Suprapubic skin (tissue), 4 donors: ENCODE results near the gene ASCC1. TPM values are rescaled to one million over a fixed set of nuclear protein-coding genes. Genes with fewer than 3 reads are reported as not detected.

Experiments used
- DNase-seq, 2 donors: peaks; one replicate each; pipeline ENCODE4 v3.0.0-alpha.2; 2019; ENCODE audit warnings: low spot score in 2 of 2
- H3K27ac ChIP-seq: fragments of 200-600 bp; sonication (generic); one replicate; pipeline ENCODE4 v1.5.1; 2019
- H3K27me3 ChIP-seq: fragments of 200-600 bp; sonication (generic); one replicate; pipeline ENCODE4 v1.5.1; 2019
- H3K36me3 ChIP-seq: fragments of 200-600 bp; sonication (generic); one replicate; pipeline ENCODE4 v1.5.1; 2019
- H3K4me1 ChIP-seq: fragments of 200-600 bp; sonication (generic); one replicate; pipeline ENCODE4 v1.5.1; 2019
- H3K4me3 ChIP-seq: fragments of 200-600 bp; sonication (generic); one replicate; pipeline ENCODE4 v1.5.1; 2019; ENCODE audit warnings: mild to moderate bottlenecking
- H3K9me3 ChIP-seq: fragments of 200-600 bp; sonication (generic); one replicate; pipeline ENCODE4 v1.5.1; 2019
- EP300 ChIP-seq: sonication (generic); formaldehyde crosslinking; IDR thresholded peaks from one replicate; pipeline ENCODE4 v1.6.1; 2017; ENCODE audit warnings: antibody characterized with exemption
- POLR2A ChIP-seq, 2 donors: fragments of 450-650 bp; IDR thresholded peaks; one replicate each; pipeline ENCODE4 v1.6.1; 2017; ENCODE audit warnings: antibody characterized with exemption in 2 of 2, mild to moderate bottlenecking in 2 of 2, moderate library complexity in 2 of 2
- POLR2AphosphoS5 ChIP-seq, 3 donors: sonication (generic); formaldehyde crosslinking; IDR thresholded peaks; one replicate each; pipeline ENCODE4 v1.6.1; 2017; ENCODE audit warnings: antibody characterized with exemption in 3 of 3
- whole genome bisulfite sequencing: methylation state at CpG from one replicate; pipeline ENCODE4 v1.1.5; 2018; 5-methylcytosine and 5-hydroxymethylcytosine counted together
- total RNA-seq, 4 donors: library from RNA; depleted of rRNA; stranded (reverse); fragments of >200 nt; gene quantifications; one replicate each; pipeline ENCODE4 v1.1.0, GENCODE V29; 2016
- TF ChIP-seq, protein P1 (sequence below), 2 donors: fragments of 200-600 bp in 1 of 2; fragments of 450-650 bp in 1 of 2; sonication (generic) in 1 of 2; IDR thresholded peaks; one replicate each; pipeline ENCODE4 v1.5.1; 2016 to 2019; ENCODE audit warnings: antibody characterized with exemption in 2 of 2, mild to moderate bottlenecking in 1 of 2, moderate library complexity in 1 of 2

Gene ASCC1
- total RNA-seq, 4 donors from 2014 or later: 20.2 to 31.7 (median 21.2) TPM

DNA sequence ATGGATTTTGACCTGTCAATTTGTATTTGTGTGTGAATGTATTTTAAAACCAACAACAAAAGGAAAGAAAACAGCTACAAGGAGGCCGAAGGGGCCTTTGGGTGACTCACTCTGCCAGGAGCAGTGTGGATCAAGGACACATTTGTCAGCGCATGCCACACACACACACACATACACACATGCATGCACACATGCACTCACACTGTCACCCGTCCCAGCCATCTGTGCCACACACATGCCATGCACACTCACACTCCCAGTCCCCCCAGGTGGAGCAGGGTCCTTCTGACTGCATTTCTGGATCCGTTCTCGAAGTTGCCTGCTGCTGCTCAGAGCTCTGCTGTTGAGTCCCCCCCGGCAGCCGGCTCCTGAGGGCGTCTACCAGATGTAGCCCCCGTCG, 153.7 kb downstream of the ASCC1 start:
- TF ChIP-seq POLR2A (IDR thresholded peaks at IDR 0.05) (no peak), EP300 (no peak)
- TF ChIP-seq, protein P1, sequence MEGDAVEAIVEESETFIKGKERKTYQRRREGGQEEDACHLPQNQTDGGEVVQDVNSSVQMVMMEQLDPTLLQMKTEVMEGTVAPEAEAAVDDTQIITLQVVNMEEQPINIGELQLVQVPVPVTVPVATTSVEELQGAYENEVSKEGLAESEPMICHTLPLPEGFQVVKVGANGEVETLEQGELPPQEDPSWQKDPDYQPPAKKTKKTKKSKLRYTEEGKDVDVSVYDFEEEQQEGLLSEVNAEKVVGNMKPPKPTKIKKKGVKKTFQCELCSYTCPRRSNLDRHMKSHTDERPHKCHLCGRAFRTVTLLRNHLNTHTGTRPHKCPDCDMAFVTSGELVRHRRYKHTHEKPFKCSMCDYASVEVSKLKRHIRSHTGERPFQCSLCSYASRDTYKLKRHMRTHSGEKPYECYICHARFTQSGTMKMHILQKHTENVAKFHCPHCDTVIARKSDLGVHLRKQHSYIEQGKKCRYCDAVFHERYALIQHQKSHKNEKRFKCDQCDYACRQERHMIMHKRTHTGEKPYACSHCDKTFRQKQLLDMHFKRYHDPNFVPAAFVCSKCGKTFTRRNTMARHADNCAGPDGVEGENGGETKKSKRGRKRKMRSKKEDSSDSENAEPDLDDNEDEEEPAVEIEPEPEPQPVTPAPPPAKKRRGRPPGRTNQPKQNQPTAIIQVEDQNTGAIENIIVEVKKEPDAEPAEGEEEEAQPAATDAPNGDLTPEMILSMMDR (IDR thresholded peaks at IDR 0.05): no peak
- Histone ChIP-seq H3K27ac (no peak overlapping the region), H3K4me3 (no peak overlapping the region), H3K9me3 (no peaks in the 10 kb centered on the region), H3K4me1 (no peaks in the 10 kb centered on the region), H3K36me3 (no peaks in the 10 kb centered on the region), H3K27me3 (no peaks in the 10 kb centered on the region)
- 86% methylated on average over 10 of the region's 10 CpGs for WGBS
- no peak for DNase-seq

DNA sequence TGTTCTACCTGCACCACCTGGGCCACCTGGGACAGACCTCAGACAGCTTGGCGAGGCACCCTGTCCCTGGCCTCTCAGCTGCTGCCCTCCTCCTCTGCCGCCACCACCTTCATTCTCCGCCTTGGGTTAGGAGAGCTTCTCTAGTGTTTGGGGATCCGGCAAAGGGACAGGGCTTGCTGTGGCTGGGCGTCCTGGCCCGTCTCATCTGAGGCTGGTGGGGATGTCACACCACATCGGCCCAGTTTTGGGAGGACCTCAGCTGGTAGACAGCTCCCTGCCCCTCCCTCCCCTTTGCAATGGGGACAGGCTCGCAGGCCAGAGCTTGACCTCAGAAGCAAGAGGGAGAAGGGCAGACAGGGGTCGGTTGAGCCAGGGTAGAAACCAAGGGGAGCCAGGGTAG, 154.1 kb downstream of the ASCC1 start:
- no peaks in the 10 kb centered on the region for H3K36me3 ChIP-seq
- no peak overlapping the region for H3K4me3 ChIP-seq
- H3K27me3 ChIP-seq: no peaks in the 10 kb centered on the region
- H3K27ac ChIP-seq: no peak overlapping the region
- no peaks in the 10 kb centered on the region for H3K9me3 ChIP-seq
- WGBS: 93% methylated on average over 9 of the region's 9 CpGs
- TF ChIP-seq POLR2AphosphoS5 (IDR thresholded peaks at IDR 0.05): no peak
- no peak for TF ChIP-seq POLR2A (IDR thresholded peaks at IDR 0.05)
- TF ChIP-seq, protein P1 (IDR thresholded peaks at IDR 0.05): no peak
- TF ChIP-seq EP300: no peak
- no peaks in the 10 kb centered on the region for H3K4me1 ChIP-seq
- no peak for DNase-seq

- Histone ChIP-seq H3K36me3 (no peaks in the 10 kb centered on the region), H3K27me3 (no peaks in the 10 kb centered on the region), H3K9me3 (no peaks in the 10 kb centered on the region), H3K4me1 (no peaks in the 10 kb centered on the region), H3K4me3 (no peak overlapping the region), H3K27ac (no peak overlapping the region)
- no peak for DNase-seq
- WGBS: 97% methylated on average over 3 of the region's 5 CpGs
- TF ChIP-seq POLR2A (IDR thresholded peaks at IDR 0.05): no peak
- no peak for TF ChIP-seq EP300
- no peak for TF ChIP-seq POLR2AphosphoS5 (IDR thresholded peaks at IDR 0.05)
- TF ChIP-seq, protein P1 (IDR thresholded peaks at IDR 0.05): no peak
Measured at GRCh38 chr10:72061491-72061890, 154.6 kb downstream of the ASCC1 start.

GRCh38 chr10:72059843-72060822, 155.9 kb downstream of the ASCC1 start:
- H3K27me3 ChIP-seq: no peaks in the 10 kb centered on the region
- no peaks in the 10 kb centered on the region for H3K4me1 ChIP-seq
- WGBS: 90% methylated on average over 19 of the region's 19 CpGs
- H3K36me3 ChIP-seq: no peaks in the 10 kb centered on the region
- H3K9me3 ChIP-seq: no peaks in the 10 kb centered on the region
- TF ChIP-seq EP300: no peak
- no peak for TF ChIP-seq POLR2AphosphoS5 (IDR thresholded peaks at IDR 0.05)
- TF ChIP-seq POLR2A (IDR thresholded peaks at IDR 0.05): no peak
- TF ChIP-seq, protein P1 (IDR thresholded peaks at IDR 0.05): no peak
- no peak for DNase-seq
- H3K27ac ChIP-seq: no peak overlapping the region
- H3K4me3 ChIP-seq: no peak overlapping the region

DNA sequence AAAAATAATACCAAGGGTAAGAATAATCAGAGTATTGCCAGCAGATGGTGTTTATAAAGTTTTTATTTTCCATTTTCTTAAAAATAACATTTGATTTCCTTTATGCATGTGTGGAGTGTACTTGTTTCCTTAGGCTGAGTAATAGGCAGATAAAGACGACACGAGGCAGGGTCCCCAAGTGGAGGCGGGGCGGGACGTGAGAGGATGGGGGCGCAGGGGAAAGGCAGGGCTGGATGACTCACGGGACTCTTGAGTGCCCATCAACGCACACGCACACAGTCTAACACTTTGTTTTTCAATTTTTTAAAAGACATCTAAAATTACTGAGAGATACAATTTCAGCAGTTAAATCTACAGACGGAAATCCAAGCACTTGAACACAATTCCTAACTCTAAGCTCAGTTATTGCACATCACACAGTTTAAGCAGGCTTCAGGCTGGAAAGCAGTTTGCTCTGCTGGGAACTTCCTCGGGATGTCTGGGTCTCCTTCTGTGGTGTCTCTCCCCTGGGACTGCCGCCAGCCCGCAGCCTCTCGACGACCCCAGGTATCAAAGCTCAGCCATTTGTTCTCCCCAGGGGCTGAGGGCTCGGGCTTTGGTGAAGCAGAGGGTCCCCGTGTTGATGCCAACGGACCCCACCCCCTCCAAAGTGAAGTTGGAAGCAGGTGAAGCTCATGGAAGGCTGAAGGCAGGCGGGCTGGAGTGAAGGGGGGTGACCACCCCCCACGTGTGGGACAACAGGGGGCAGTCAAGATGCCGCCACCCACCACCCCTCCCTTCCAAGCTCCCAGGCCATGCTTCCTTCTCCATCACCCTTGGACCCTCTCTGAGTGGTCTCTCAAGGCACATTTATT, 156.9 kb downstream of the ASCC1 start:
- DNase-seq: no peak
- Histone ChIP-seq H3K9me3 (no peaks in the 10 kb centered on the region), H3K36me3 (no peaks in the 10 kb centered on the region), H3K27ac (no peak overlapping the region), H3K4me3 (no peak overlapping the region), H3K4me1 (no peaks in the 10 kb centered on the region), H3K27me3 (no peaks in the 10 kb centered on the region)
- TF ChIP-seq POLR2AphosphoS5 (IDR thresholded peaks at IDR 0.05) (no peak), EP300 (no peak), POLR2A (IDR thresholded peaks at IDR 0.05) (no peak)
- 71% methylated on average over 21 of the region's 21 CpGs for WGBS
